T-cell (primary cell): ENCODE measurements around the gene ZNF398. TPM values are rescaled to one million over a fixed set of nuclear protein-coding genes. Genes with fewer than 3 reads are reported as not detected.
A peak's percentile ranks its signal among the peaks of the same experiment; 100 is the strongest.

Experiments used
- ATAC-seq, 4 experiments: fragments of 200-7000 bp in 3 of 4; fragments of 150-1000 bp in 1 of 4; cut with Tn5 transposase; replicated peaks in 1 of 4; 1 replicate in 3 of 4; 2 replicates in 1 of 4; pipeline ENCODE4 v1.10.0; 2021; ENCODE audit warnings: moderate library complexity in 3 of 4, mild to moderate bottlenecking in 2 of 4, moderate number of reproducible peaks in 1 of 4
- CTCF ChIA-PET, 2 donors: fragments of 300-600 bp; sonication (Branson Sonifier 250); formaldehyde crosslinking; loops; one replicate each; lab custom pipeline; 2022; ENCODE audit warnings: antibody characterized with exemption in 2 of 2; lab: Charles Lee
- POLR2A ChIA-PET, 2 donors: fragments of 300-600 bp; sonication (Branson Sonifier 250); formaldehyde crosslinking; loops; one replicate each; lab custom pipeline; 2022; ENCODE audit warnings: antibody characterized with exemption in 2 of 2; lab: Charles Lee
- DNase-seq, 35 experiments: peaks; one replicate each; pipeline versions ENCODE4 v3.0.0 to v3.0.0-alpha.2; 2013 to 2023
- H3K27ac ChIP-seq: one replicate; pipeline ENCODE4 v1.5.1; 2013; ENCODE audit warnings: low read length
- H3K27me3 ChIP-seq, 2 experiments: replicated peaks in 1 of 2; 1 replicate in 1 of 2; 2 replicates in 1 of 2; pipeline versions ENCODE4 v1.6.1 to v1.7.0; 2013; ENCODE audit warnings: low read length in 1 of 2, mixed read lengths in 1 of 2; ENCODE audit not compliant: control insufficient read depth in 2 of 2, insufficient read depth in 2 of 2; ENCODE audit errors: extremely low read depth in 1 of 2
- H3K36me3 ChIP-seq, 2 donors: 1 replicate in 1 of 2; 2 replicates in 1 of 2; pipeline versions ENCODE4 v1.6.1 to v1.7.0; 2013; ENCODE audit warnings: low read length in 1 of 2; ENCODE audit not compliant: control insufficient read depth in 2 of 2, insufficient read depth in 1 of 2; ENCODE audit errors: extremely low read depth in 1 of 2
- H3K4me1 ChIP-seq, 2 experiments: 1 replicate in 1 of 2; 2 replicates in 1 of 2; pipeline versions ENCODE4 v1.6.1 to v1.7.0; 2013; ENCODE audit warnings: low read length in 2 of 2, mixed read lengths in 1 of 2; ENCODE audit not compliant: insufficient read depth in 2 of 2, control insufficient read depth in 1 of 2; ENCODE audit errors: extremely low read depth in 1 of 2
- H3K4me3 ChIP-seq, 2 donors: 1 replicate in 1 of 2; 2 replicates in 1 of 2; pipeline versions ENCODE4 v1.5.1 to v1.7.0; 2013; ENCODE audit warnings: mild to moderate bottlenecking in 2 of 2, low read length in 1 of 2, moderate library complexity in 1 of 2; ENCODE audit not compliant: control insufficient read depth in 1 of 2; ENCODE audit errors: extremely low read depth in 1 of 2
- H3K9me3 ChIP-seq: 2 replicates; pipeline ENCODE4 v1.7.0; 2013
- H3K27ac Mint-ChIP-seq, 2 donors: one replicate each; pipeline ENCODE4 v1.8.0; 2020 to 2021; ENCODE audit warnings: mild to moderate bottlenecking in 2 of 2, mixed read lengths in 2 of 2
- H3K27me3 Mint-ChIP-seq, 2 donors: one replicate each; pipeline ENCODE4 v1.8.0; 2021 to 2022; ENCODE audit warnings: mixed read lengths in 2 of 2
- H3K36me3 Mint-ChIP-seq: one replicate; pipeline ENCODE4 v1.8.0; 2021; ENCODE audit warnings: mixed read lengths
- H3K4me1 Mint-ChIP-seq, 3 donors: one replicate each; pipeline ENCODE4 v1.8.0; 2020 to 2022; ENCODE audit warnings: mixed read lengths in 3 of 3, mild to moderate bottlenecking in 1 of 3
- H3K4me3 Mint-ChIP-seq, 3 donors: one replicate each; pipeline ENCODE4 v1.8.0; 2020 to 2022; ENCODE audit warnings: mild to moderate bottlenecking in 3 of 3, mixed read lengths in 3 of 3, moderate library complexity in 3 of 3
- H3K9me3 Mint-ChIP-seq, 3 donors: one replicate each; pipeline ENCODE4 v1.8.0; 2020 to 2022; ENCODE audit warnings: mixed read lengths in 3 of 3
- WGBS: methylation state at CpG from one replicate; pipeline ENCODE4 v1.1.5; 2013; ENCODE audit warnings: missing lambda C conversion rate; ENCODE audit not compliant: insufficient coverage; 5-methylcytosine and 5-hydroxymethylcytosine counted together
- total RNA-seq, 35 experiments: library from RNA in 6 of 35; stranded (reverse) in 6 of 35; fragments of 120-200 nt in 1 of 35; gene quantifications; one replicate each; pipeline versions ENCODE4 v1.2.1 to v1.2.4 and lab custom pipeline; 2013 to 2026

The ZNF398 gene
- total RNA-seq, 5 donors from 2014 or later (not counting 1 experiment from before 2014, with no cell fraction given), result 15.1 to 31.0 (median 28.4) TPM

DNA sequence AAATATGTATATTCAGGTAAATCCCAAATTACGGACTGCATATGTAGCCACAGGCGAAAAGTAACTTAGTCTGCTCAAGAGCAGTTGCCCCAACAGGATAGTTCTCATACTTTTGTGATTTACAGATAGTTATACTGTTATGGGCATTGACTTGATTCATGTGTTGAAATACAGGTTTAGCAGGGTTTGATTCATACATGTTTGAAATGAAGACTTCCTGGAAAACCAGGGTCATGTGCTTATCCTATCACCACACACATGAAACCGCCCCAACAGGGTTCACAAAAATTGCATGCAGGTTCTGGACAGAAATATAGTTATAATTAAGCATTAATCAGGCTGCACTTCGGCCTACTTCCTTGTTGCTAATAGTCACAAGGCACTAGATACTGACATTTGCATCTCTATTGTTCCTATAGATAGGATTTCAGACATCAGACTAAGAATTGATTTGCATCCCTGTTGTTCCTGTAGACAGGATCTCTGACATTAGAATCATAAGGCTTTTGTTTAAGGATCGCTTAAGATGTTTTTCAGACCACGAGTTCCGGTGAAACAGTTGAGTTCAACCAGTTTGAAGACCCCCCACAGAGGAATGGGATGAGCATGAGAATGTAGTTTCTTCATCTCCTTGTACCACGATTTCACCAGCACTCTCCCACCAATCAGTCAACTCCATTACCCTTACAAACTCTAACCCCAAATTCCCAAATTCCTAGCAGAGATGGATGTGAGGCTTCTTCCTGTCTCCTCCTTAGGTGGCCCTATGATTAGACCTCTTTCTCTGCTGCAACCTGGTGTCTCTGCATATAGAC is 2.0 kb upstream of the ZNF398 start:
- H3K4me3 ChIP-seq, result no peak overlapping the region
- DNase-seq (no peak), ATAC-seq (no peak)
- Mint-ChIP-seq H3K4me3 (peak overlapping the region; percentile 46 to 87 (median 58)), H3K27me3 (no peaks in the 10 kb centered on the region), H3K27ac (peak overlapping the region; percentile 47 to 79), H3K36me3 (no peaks in the 10 kb centered on the region), H3K9me3 (no peaks in the 10 kb centered on the region), H3K4me1 (peaks cover 25 to 35% (median 34%) of the 10 kb centered on the region in 3 donors)
- H3K9me3 ChIP-seq, result no peaks in the 10 kb centered on the region
- H3K27ac ChIP-seq, result no peak overlapping the region
- H3K36me3 ChIP-seq, result no peaks in the 10 kb centered on the region
- peaks cover 11 to 28% of the 10 kb centered on the region in 2 experiments for H3K4me1 ChIP-seq
- POLR2A ChIA-PET, result no interaction called here
- CTCF ChIA-PET, result interaction anchor here in 1 of 2 donors (0.6 kb wide), 1 partner anchor 139 kb away, joined by 6 read pairs; no protein-coding TSS in a partner anchor
- no CpG with 5 or more reads among the region's 8 CpGs for WGBS
- no peaks in the 10 kb centered on the region for H3K27me3 ChIP-seq

- Histone ChIP-seq H3K27me3 (no peaks in the 10 kb centered on the region), H3K4me3 (peak overlapping the region; percentile 90 to 95), H3K4me1 (peaks cover 11 to 33% of the 10 kb centered on the region in 2 experiments), H3K27ac (peak overlapping the region; percentile 38), H3K36me3 (peaks cover 0 to 3% of the 10 kb centered on the region in 2 donors), H3K9me3 (no peaks in the 10 kb centered on the region)
- CTCF ChIA-PET, result interaction anchor here (0.5 to 2.0 kb wide), 13 partner anchors 16 to 313 kb away, joined by 3 to 27 read pairs (median 5); partner anchors contain the start of genes ZNF425 (in 2 of the 2), ZNF282 (in 1 of the 2) and ZNF777 (in 1 of the 2)
- Mint-ChIP-seq H3K4me1 (peaks cover 33 to 46% (median 45%) of the 10 kb centered on the region in 3 donors), H3K27me3 (no peaks in the 10 kb centered on the region), H3K36me3 (peaks cover 4% of the 10 kb centered on the region), H3K27ac (peak overlapping the region; percentile 49 to 69), H3K4me3 (peak overlapping the region; percentile 76 to 90 (median 87)), H3K9me3 (no peaks in the 10 kb centered on the region)
- ATAC-seq, result peak; percentile 55 to 59 (median 56)
- under 1% methylated on average over 85 of the region's 86 CpGs for WGBS
- POLR2A ChIA-PET, result interaction anchor here in 1 of 2 donors (0.6 kb wide), 1 partner anchor 191 kb away, joined by 3 read pairs; no protein-coding TSS in a partner anchor
- DNase-seq, result peak in 34 of 35 experiments; percentile 32 to 80 (median 62)
Observed at GRCh38 chr7:149147752-149148653, 750 bp downstream of the ZNF398 start.

- no peak overlapping the region for H3K27ac ChIP-seq
- H3K27ac Mint-ChIP-seq, result peak overlapping the region in 1 of 2 donors; percentile 11
- no peaks in the 10 kb centered on the region for H3K27me3 Mint-ChIP-seq
- H3K4me1 Mint-ChIP-seq, result peaks cover 29 to 49% (median 45%) of the 10 kb centered on the region in 3 donors
- no peaks in the 10 kb centered on the region for H3K9me3 Mint-ChIP-seq
- ATAC-seq, result no peak
- no peak overlapping the region for H3K4me3 ChIP-seq
- ChIA-PET POLR2A (no interaction called here), CTCF (no interaction called here)
- WGBS, result 85% methylated on average over 4 of the region's 4 CpGs
- H3K36me3 Mint-ChIP-seq, result peaks cover 23% of the 10 kb centered on the region
- no peak overlapping the region for H3K4me3 Mint-ChIP-seq
- no peaks in the 10 kb centered on the region for H3K27me3 ChIP-seq
- H3K4me1 ChIP-seq, result peaks cover 2 to 28% of the 10 kb centered on the region in 2 experiments
- no peak for DNase-seq
- H3K36me3 ChIP-seq, result peaks cover 0 to 21% of the 10 kb centered on the region in 2 donors
- no peaks in the 10 kb centered on the region for H3K9me3 ChIP-seq
Observed at GRCh38 chr7:149150981-149151380, 3.7 kb downstream of the ZNF398 start.

DNA sequence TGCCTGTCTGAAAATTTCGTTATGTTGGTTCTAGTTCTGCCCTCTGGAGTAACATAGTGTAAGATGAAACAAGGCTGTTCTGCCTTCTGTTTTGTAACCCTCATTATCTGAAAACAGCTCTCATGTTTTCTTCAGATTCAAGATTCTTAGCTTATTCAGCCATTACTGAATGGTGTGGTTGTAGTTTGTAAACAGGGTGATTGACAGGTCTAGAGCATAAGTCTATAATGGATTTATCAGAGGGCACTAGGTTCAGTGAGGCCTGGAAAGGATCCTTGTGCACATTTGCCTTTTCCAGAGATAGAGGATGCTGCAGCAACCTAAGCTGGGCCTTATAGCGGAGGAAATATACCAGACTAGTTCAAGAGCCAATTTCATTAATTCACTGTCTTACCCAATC is 6.1 kb downstream of the ZNF398 start:
- peaks cover 33% of the 10 kb centered on the region for H3K36me3 Mint-ChIP-seq
- ChIA-PET CTCF (no interaction called here), POLR2A (no interaction called here)
- H3K4me3 Mint-ChIP-seq, result no peak overlapping the region
- no peak for DNase-seq
- H3K27ac Mint-ChIP-seq, result no peak overlapping the region
- Histone ChIP-seq H3K9me3 (no peaks in the 10 kb centered on the region), H3K27me3 (no peaks in the 10 kb centered on the region), H3K36me3 (peaks cover 0 to 28% of the 10 kb centered on the region in 2 donors), H3K4me3 (no peak overlapping the region), H3K27ac (no peak overlapping the region), H3K4me1 (peaks cover 0 to 19% of the 10 kb centered on the region in 2 experiments)
- H3K27me3 Mint-ChIP-seq, result no peaks in the 10 kb centered on the region
- whole genome bisulfite sequencing, result 100% methylated on average over 1 of the region's 2 CpGs
- peaks cover 33 to 44% (median 43%) of the 10 kb centered on the region in 3 donors for H3K4me1 Mint-ChIP-seq
- no peak for ATAC-seq
- H3K9me3 Mint-ChIP-seq, result no peaks in the 10 kb centered on the region

DNA sequence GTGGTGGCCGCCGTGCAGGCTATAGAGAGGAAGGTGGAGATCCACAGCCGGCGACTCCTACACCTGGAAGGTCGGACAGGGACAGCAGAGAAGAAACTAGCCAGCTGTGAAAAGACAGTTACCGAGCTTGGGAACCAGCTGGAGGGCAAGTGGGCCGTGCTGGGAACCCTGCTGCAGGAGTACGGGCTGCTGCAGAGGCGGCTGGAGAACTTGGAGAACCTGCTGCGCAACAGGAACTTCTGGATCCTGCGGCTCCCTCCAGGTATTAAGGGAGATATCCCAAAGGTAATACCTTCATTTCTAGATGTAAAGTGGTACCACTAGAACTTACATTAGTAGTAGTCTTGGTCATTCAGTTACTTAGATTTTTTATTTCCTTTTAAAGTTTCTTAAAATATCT is 6.8 kb downstream of the ZNF398 start:
- Mint-ChIP-seq H3K4me1 (peaks cover 29 to 39% (median 37%) of the 10 kb centered on the region in 3 donors), H3K4me3 (no peak overlapping the region), H3K9me3 (no peaks in the 10 kb centered on the region), H3K27ac (no peak overlapping the region), H3K36me3 (peaks cover 33% of the 10 kb centered on the region), H3K27me3 (no peaks in the 10 kb centered on the region)
- ATAC-seq (no peak), DNase-seq (no peak)
- H3K27ac ChIP-seq, result no peak overlapping the region
- H3K36me3 ChIP-seq, result peaks cover 0 to 29% of the 10 kb centered on the region in 2 donors
- ChIA-PET POLR2A (no interaction called here), CTCF (interaction anchor here in 1 of 2 donors (0.7 kb wide), 1 partner anchor 1132 kb away, joined by 3 read pairs; no protein-coding TSS in a partner anchor)
- no peak overlapping the region for H3K4me3 ChIP-seq
- peaks cover 0 to 12% of the 10 kb centered on the region in 2 experiments for H3K4me1 ChIP-seq
- no peaks in the 10 kb centered on the region for H3K9me3 ChIP-seq
- 97% methylated on average over 6 of the region's 11 CpGs for WGBS
- no peaks in the 10 kb centered on the region for H3K27me3 ChIP-seq

DNA sequence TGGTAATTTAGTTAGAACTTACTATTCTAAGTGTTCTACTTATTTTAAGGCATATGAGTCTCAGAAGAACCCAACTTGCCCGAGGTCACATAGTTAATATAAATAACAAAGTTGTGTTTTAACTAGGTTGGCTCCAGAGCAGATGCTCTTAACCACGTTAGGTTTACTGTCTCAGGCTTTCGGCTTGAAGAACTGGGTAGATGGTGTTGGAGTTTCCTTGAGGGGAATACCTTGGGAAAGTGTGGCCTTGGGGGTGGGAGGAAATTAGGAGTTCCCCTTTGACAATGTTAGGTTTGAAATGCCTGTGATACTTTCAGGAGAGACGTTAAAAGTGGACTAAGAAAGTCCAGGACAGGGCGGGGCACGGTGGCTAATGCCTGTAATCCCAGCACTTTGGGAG is 9.6 kb downstream of the ZNF398 start:
- H3K4me1 Mint-ChIP-seq, result peaks cover 27 to 34% (median 27%) of the 10 kb centered on the region in 3 donors
- Histone ChIP-seq H3K4me3 (no peak overlapping the region), H3K36me3 (peaks cover 0 to 38% of the 10 kb centered on the region in 2 donors), H3K9me3 (no peaks in the 10 kb centered on the region), H3K27ac (no peak overlapping the region), H3K27me3 (no peaks in the 10 kb centered on the region), H3K4me1 (peaks cover 0 to 10% of the 10 kb centered on the region in 2 experiments)
- POLR2A ChIA-PET, result no interaction called here
- H3K36me3 Mint-ChIP-seq, result peaks cover 29% of the 10 kb centered on the region
- WGBS, result 96% methylated on average over 3 of the region's 6 CpGs
- no peak for ATAC-seq
- no peak for DNase-seq
- H3K9me3 Mint-ChIP-seq, result no peaks in the 10 kb centered on the region
- no peak overlapping the region for H3K4me3 Mint-ChIP-seq
- H3K27ac Mint-ChIP-seq, result no peak overlapping the region
- CTCF ChIA-PET, result interaction anchor here (0.7 kb wide), 2 partner anchors 693 to 1346 kb away, joined by 4 read pairs; no protein-coding TSS in a partner anchor
- no peaks in the 10 kb centered on the region for H3K27me3 Mint-ChIP-seq
